NCI-H446 treated with DMSO at 0.1 percent for 48 hours (cell line): ENCODE data around the gene GPR87.

ENCODE experiments used
- DNase-seq: peaks from one replicate; lab custom pipeline; 2025; lab: John Stamatoyannopoulos, UW

Gene GPR87, protein sequence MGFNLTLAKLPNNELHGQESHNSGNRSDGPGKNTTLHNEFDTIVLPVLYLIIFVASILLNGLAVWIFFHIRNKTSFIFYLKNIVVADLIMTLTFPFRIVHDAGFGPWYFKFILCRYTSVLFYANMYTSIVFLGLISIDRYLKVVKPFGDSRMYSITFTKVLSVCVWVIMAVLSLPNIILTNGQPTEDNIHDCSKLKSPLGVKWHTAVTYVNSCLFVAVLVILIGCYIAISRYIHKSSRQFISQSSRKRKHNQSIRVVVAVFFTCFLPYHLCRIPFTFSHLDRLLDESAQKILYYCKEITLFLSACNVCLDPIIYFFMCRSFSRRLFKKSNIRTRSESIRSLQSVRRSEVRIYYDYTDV

DNA sequence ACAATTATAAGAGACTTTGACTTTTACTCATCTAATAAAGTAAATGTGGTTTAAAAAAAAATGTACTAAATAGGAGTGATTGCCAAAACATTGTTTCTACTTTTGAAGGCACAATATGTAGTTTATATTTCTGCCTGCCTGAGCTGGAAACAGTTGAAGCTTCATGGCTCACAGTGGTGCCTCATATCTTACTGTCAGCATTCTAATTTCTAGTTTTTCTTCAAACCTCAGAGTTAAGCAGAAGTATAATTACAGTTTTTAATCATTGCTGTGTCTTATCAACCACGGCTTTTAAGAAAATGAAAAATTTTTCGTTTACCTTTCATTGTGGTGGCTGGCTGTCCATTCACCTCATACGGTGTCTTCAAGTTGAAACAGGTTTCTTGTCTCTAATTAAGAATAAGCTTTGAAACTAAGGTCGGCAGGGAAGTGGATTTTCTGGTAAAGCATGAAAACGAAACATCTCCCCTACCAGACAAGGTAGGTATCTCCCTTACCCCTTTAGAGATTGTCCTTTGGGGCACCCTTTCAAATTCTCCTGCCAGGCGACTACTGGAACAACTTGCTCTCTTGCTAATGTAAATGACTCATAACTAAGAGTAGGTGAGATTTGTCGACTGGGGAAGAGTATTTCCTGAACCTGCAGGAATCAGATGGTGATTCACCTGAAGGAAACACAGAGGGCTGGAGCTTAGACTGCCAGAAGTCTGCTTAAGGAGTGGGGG is at the start of gene GPR87:
Gene GPR87 (minus strand): TSS at position 554 of the 725 bp plus-strand sequence. CDS start 16,720 bp downstream, outside the sequence.
- no peak for DNase-seq

DNA sequence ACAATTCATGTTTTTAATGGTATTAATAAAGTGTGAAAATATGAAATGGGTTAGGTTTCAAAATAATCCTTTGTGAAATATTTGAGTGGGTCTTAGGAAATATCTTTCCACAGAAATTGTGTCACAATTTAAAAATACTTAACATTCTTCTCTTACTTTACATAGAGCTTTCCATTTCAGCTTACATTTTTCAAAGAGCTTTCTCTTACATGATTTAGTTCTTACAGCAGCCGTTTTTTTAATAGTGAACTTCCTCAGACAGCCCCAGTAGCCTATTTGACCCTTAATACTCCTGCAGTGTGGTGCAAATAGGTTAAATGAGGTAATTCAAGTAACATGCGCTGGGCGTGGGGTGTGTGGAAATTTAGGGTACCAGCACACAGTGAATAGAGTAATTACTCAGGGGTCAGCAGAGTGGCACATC is 46.1 kb upstream of the GPR87 start:
- no peak for DNase-seq

DNA sequence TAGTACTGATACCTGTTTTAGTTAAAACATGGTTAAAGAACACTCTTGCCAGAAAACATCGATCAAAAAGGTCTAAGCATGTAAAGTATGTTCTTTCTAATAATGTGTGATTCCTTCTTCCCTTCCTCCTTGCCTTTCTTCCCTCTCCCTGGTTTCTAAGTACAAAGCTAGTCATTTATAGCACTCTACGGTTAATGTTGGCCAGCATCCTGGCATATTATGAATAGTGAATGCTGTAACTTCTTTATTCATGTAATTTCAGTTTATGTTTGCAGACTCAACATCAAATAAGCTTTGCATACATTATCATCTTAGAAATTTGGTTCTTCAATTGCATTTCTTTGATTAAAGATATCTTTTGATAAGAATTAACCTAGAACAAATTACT is 40.8 kb upstream of the GPR87 start:
- no peak for DNase-seq

DNA sequence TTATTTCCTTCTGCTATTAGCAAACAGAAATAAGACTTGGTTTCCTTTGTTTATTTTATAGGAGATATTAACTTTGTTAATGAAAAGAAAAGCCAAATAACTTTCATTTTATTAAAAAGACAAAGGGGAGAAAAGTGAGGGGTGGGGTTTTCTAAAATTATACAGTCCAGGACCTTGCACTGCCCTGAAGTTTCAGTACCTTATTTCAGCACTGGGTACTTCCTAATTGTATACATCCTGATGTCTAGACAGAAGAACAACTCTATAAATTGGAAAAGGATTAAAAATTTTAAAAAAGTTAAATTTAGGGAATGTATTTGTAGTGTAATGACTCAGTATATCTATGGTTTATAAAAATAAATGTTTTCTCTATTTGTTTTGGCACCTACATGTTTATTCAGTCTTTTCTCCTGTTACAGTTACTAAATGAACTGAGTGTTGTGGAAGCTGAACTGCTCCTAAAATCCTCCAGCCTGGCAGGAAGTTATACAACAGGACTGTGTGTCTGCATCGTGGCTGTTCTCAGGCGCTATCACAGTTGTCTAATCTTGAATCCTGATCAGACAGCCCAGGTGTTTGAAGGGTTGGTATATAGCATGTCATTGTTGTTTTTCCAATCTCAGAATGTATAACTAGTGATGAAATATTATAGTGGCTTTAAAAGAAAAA is 40.3 kb upstream of the GPR87 start:
- no peak for DNase-seq

- no peak for DNase-seq
These were observed 35.0 kb upstream of the GPR87 start for GRCh38 chr3:151351648-151352047.

- DNase-seq = no peak
These were observed 34.6 kb upstream of the GPR87 start for GRCh38 chr3:151351219-151351618.

- DNase-seq = no peak
These were observed 34.0 kb upstream of the GPR87 start for GRCh38 chr3:151350656-151351055.

- no peak for DNase-seq
These were observed 30.8 kb upstream of the GPR87 start for GRCh38 chr3:151347432-151347831.

DNA sequence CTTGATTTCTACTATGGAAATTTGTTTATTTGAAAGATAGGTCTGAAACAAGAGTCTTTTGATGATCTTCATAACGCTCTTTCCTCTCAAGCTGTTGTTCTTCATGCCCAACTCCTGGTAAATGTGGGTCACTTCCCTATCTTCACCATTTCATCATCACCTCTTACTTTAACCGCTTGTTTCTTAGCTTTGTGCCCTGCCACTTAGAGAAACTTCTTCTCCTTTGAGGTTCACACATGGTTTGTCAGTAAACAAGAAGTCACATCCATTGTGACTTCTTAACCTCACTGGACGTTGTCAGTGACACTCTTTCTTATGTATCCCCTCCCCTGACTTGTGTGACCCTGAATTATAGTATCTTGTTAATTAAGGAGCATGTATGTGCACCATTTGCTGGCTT is 29.7 kb upstream of the GPR87 start:
- no peak for DNase-seq

DNA sequence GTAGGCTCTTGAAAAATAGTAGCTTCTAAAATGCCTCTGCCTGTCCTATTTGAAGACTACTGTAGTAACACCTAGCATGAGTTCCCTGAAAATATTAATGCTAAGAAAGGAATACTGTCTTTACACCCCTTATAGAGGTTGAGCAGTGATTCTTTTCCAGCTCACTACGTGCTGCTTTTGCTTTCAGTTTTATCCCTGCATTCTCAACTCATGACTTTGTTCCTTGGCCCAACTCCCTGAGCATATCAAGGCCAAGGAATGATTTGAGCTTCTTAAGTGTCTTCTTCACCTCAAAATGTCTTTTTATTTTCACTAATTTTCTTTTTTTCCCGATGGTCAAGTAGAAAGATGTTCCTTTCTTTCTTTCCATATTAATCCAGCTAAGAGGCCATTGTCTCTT is 29.2 kb upstream of the GPR87 start:
- no peak for DNase-seq

DNA sequence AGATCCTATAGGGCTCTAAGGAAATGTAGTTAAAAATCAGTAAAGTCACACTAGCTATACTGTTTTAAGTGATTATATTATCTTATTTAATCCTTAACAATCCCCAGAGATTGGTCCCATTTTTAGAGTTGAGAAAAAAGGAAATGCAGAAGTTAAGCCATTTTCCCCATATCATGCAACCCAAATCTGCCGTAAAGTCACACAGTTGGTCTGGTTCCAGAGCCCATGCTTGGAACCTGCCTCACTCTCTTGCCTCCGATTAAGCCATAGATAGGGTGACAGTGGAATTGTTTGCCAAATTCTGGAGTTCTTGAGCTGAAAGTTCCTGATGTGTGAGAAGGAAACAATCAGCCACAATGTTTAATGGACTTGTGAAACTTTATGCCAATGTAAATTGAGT is 15.1 kb upstream of the GPR87 start:
- DNase-seq = no peak

DNA sequence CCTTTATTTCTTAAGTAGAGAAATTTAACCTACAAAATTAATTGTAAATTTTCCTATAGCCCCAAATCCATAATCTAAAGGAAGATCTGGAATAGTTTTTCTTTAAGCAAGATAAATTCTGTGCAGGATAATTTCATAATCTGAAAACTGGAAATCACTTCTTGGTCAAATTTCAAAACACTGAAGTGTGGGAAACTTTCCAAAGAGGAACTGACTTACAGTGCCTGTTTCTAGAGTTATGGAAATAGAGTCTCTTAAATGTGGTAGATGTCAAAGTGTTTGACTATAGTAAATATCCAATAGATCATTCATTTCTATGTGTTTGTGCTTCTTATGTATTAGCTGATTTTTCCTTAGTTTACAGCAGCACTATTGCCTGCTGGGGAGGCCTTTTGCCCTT is 14.3 kb upstream of the GPR87 start:
- no peak for DNase-seq

DNA sequence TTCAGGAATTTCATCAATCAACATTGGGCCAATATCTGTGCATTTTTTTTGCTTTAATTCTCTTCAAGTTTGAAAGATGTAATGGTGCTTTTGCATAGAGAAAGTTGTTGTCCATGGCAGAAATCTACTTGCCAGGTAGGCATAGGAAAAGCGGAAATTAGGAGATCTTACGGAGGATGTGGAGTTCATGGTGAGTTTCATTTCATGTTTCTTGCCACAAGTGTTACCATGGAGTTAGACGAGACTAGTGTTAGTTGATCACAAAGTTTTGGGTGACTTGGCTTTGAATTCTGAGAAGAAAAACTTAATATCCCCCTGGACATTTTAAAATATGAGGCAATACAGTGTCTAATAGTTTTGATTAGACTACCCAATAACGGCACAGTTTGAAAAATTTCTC is 13.8 kb upstream of the GPR87 start:
- DNase-seq = no peak

- DNase-seq = no peak
These were observed 12.7 kb upstream of the GPR87 start, which contains the start of gene P2RY13 for GRCh38 chr3:151329363-151329762. Gene P2RY13, minus strand, starts transcription at chr3:151329549. Its CDS starts 21 bp downstream, at chr3:151329528.

DNA sequence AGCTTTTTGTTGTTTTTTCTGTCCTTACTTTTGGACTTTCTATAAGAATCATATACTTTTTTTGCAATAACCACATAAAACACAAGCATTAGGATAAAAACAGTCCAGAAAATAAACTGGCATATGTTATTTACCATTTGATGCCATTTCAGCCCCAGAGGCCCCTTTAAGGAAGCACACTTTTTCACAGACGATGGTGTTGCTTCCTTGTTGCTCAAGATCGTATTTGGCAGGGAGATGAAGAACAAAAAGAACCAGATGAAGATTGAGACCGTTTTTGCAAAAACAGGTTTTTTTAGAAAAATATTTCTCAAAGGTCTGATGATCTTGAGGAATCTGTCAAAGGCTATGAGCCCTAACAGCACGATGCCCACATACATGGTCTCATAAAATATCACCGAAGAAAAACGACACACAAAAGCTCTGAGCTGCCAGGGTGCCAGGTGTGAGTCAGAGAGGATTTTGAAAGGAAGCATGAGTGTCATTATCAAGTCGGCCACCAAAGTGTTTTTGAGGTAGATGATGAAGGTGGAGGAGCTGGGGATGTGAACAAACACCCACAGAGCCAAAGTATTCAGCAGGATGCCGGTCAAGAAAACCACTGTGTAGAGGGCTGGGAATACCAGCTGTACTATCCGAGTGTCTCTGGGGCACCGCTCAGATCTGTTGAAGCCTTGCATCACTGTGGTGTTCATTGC is 11.8 kb upstream of the GPR87 start:
- DNase-seq = no peak

GRCh38 chr3:151327571-151328198 is 11.1 kb upstream of the GPR87 start:
- DNase-seq = peak; percentile 19

DNA sequence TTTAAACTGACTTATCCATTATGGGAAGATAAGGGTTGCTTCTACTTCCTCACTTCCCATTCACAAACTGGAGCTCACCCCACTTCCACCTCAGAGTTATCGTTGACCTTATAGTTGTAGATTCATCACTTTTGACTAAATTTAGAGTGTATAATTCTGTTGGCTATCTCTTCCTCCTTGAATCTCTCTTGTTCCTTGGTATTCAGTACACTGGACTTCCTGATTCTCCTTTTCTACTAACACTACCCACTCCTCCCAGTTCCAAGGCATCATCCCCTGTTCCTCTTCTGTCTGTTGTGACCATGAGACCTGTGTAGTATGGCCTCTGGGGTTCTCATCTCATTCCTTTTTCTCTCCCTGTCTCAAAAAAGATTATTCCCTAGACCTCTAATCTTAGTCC is 5.9 kb upstream of the GPR87 start:
- no peak for DNase-seq

- DNase-seq = no peak
These were observed 4.9 kb upstream of the GPR87 start for GRCh38 chr3:151321526-151321925.

DNA sequence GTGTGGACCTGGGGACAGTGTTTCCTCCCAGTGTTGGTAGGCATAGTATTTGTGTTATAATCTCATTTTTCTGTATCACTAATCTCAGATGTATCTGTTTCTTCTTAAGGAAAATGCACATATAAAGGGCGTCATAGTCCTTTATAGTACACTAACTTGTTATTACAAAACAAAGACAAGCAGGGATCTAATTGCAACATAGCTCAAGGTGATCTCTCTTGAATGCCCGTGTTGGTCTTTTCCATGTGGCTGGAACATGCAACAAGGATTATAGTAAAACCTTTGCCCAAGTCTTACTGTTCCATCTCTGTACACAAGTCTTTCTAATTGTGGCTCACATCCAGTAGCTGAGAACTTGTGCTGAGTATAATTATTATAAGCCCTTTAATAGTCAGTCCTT is 3.5 kb upstream of the GPR87 start:
- no peak for DNase-seq

DNA sequence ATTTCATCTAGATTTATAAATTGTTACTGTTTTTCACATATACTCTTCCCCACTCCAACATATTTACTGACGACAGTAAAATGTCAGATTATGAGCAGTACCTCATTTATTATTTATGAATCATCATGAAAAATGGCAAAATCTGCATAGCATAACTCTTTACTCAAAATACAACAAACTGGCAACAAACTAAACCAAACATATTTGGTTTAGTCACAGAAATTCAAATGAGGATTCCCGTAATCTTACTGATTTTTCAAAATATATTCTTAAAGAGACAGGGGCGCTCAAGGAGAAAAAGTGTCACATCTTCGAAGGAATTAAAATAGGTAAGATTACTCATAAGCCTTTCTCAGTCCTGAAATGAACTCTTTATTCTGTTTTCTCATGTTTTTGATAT is 3.0 kb upstream of the GPR87 start:
- DNase-seq = no peak

GRCh38 chr3:151318991-151319390 is 2.4 kb upstream of the GPR87 start:
- DNase-seq = no peak

- no peak for DNase-seq
These were observed 1.7 kb upstream of the GPR87 start for GRCh38 chr3:151318313-151318712.
